AG04449 (cell line): ENCODE results near the gene CRACDL.

ENCODE experiments used
- CTCF ChIA-PET: fragments of 350-600 bp; formaldehyde crosslinking; extraction: SDS; loops from one replicate; lab custom pipeline; 2021; ENCODE audit warnings: antibody characterized with exemption; lab: Yijun Ruan, JAX
- POLR2A ChIA-PET: fragments of 400-600, 350-600 bp; formaldehyde crosslinking; extraction: SDS; loops from one replicate; lab custom pipeline; 2020; ENCODE audit warnings: antibody characterized with exemption, inconsistent platforms; lab: Yijun Ruan, JAX
- DNase-seq: peaks from one replicate; pipeline ENCODE4 v3.0.0-alpha.2; 2010; ENCODE audit warnings: low read depth, low spot score
- H3K4me3 ChIP-seq: 2 replicates; pipeline ENCODE4 v1.5.1; 2011; ENCODE audit warnings: low read depth, mild to moderate bottlenecking, control low read depth, low read length
- TF ChIP-seq, protein P1 (sequence below): IDR thresholded peaks from one replicate; pipeline ENCODE4 v1.5.1; 2011; ENCODE audit warnings: mild to moderate bottlenecking, moderate library complexity, low read length, control low read depth, inconsistent platforms; ENCODE audit not compliant: insufficient read depth; ENCODE audit errors: missing control alignments

CRACDL gene

DNA sequence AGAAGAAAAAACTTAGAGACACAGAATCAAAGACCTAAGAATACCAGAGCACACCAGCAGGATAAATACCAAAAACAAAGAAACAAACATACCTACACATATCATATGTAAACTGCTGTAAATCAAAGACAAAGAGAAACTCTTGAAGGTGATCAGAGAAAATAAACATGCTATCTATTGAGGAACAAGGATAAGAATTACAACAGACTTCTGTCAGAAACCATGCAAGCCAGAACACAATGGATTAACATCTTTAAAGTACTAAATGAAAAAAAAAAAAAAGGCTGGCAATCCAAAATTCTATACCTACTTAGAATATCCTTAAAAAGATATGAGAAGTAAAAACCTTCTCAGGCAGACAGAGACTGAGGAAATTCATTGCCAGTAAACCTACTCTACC lies 153.5 kb downstream of the CRACDL start:
- CTCF ChIA-PET = no interaction called here

DNA sequence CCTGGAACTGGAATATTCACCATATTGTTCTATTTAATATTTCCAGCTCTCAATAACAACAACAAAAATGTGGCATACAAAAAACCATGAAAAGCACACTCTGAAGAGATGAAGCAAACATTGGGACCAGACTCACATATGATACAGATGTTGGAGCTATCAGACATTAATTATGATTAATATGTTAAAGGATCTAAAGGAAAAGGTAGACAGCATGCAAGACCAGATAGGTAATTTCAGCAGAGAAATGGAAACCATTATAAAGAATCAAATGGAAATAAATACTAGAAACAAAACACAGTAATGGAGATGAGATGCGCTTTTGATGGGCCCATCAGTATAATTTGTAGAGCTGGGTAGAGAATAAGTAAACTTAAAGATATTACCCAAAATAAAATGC lies 154.2 kb downstream of the CRACDL start:
- DNase-seq = no peak
- ChIA-PET CTCF (no interaction called here), POLR2A (no interaction called here)
- no peak overlapping the region for H3K4me3 ChIP-seq
- TF ChIP-seq, protein P1, sequence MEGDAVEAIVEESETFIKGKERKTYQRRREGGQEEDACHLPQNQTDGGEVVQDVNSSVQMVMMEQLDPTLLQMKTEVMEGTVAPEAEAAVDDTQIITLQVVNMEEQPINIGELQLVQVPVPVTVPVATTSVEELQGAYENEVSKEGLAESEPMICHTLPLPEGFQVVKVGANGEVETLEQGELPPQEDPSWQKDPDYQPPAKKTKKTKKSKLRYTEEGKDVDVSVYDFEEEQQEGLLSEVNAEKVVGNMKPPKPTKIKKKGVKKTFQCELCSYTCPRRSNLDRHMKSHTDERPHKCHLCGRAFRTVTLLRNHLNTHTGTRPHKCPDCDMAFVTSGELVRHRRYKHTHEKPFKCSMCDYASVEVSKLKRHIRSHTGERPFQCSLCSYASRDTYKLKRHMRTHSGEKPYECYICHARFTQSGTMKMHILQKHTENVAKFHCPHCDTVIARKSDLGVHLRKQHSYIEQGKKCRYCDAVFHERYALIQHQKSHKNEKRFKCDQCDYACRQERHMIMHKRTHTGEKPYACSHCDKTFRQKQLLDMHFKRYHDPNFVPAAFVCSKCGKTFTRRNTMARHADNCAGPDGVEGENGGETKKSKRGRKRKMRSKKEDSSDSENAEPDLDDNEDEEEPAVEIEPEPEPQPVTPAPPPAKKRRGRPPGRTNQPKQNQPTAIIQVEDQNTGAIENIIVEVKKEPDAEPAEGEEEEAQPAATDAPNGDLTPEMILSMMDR = no peak

More for the DNA sequence above, 153.5 kb downstream of the CRACDL start:
- no peak overlapping the region for H3K4me3 ChIP-seq
- POLR2A ChIA-PET = no interaction called here
- DNase-seq = no peak
- TF ChIP-seq, protein P1 = no peak

DNA sequence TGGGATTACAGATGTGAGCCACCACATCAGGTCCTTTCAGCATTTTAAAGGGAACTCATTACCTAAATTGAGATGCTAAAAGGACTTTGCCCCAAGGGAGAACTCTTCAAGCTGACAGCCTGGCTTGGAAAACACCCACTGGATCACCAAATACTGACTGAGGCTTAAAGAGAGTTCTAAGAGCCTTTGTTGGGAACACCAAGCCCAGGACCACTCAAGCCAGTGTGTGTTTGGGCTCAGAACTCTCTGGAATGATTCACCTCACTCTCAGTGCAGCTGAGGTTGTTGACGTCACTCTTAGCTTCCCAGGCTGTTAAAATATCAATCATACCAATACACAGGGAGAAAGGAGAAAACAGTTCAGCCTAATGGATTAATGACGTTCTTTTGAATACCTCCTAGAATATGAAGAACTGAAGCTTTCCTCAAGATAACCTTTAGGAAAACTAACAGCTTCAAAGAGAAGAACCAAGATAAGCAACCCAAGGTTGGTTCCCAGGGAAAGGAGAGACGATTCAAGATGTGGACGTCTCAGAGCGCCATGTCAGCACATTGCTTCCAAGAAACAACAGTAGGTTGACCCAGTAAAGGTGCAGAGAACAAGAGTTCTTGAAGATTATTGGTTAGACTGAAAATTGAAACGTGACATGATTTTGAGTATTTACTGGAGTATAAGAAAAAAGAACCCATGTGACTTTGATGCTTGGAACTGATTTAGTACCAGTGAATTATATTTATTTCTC lies 157.1 kb downstream of the CRACDL start:
- TF ChIP-seq, protein P1 = no peak
- H3K4me3 ChIP-seq = no peak overlapping the region
- ChIA-PET CTCF (no interaction called here), POLR2A (no interaction called here)
- no peak for DNase-seq

DNA sequence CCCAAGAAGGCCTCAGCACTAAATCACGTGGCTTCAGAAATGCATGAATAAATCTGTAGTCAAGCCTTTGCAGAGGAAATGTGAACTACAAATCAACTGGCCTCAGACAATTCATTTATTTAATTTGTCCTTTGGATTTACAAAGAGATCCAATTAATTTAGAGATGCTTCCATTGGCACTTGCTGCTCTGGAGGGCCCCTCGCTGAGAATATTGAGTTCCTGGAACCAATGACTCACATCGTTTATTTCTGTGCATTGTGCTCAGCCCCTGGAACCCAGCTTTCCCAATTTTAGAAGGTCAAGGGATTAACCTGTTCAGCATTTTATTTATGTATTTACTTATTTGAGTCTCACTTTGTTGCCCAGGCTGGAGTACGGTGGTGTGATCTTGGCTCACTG lies 157.9 kb downstream of the CRACDL start:
- no peak overlapping the region for H3K4me3 ChIP-seq
- ChIA-PET POLR2A (no interaction called here), CTCF (no interaction called here)
- TF ChIP-seq, protein P1 = no peak
- DNase-seq = no peak

DNA sequence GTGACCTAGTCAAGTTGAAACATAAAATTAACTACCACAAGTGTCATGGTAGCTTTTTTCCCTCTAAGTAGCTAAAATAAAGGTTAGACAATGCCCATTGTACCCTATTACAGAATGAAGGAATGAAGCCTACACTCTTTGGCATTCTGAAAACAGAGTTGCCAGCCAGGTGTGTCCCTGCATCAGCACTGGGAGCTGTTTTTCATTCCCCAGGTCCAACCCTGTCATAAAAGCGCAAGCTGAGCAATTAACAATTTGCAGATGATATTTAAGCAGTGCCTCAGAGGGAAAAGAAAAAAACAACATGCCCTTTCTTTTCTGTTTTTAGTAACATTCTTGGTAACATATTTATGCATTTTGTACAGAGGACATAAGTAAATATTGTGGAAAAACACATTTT lies 158.3 kb downstream of the CRACDL start:
- H3K4me3 ChIP-seq = no peak overlapping the region
- no peak for DNase-seq
- TF ChIP-seq, protein P1 = no peak
- POLR2A ChIA-PET = no interaction called here
- CTCF ChIA-PET = no interaction called here

DNA sequence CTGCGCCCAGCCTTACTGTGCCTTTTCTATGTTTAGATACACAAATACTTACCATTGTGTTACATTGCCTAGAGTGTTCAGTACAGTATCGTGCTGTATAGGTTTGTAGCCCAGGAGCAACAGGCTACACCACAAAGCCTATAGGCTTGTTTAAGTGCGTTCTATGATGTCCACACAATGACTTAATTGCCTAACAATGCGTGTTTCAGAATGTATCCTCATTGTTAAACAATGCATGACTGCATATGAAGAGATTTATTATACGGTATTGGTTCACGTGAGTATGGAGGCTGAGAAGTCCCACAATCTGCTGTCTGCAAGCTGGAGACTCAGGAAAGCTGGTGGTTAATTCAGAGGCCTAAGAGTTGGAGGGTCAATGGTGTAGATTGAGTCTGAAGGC lies 158.9 kb downstream of the CRACDL start:
- POLR2A ChIA-PET = no interaction called here
- TF ChIP-seq, protein P1 = no peak

More for the DNA sequence above, 158.9 kb downstream of the CRACDL start:
- CTCF ChIA-PET = no interaction called here
- H3K4me3 ChIP-seq = no peak overlapping the region
- DNase-seq = no peak
